ENCODE data around the gene PROM2.

GRCh38 chr2:95307878-95308277 lies 33.6 kb downstream of the PROM2 start:
- TF ChIP-seq, protein P1, sequence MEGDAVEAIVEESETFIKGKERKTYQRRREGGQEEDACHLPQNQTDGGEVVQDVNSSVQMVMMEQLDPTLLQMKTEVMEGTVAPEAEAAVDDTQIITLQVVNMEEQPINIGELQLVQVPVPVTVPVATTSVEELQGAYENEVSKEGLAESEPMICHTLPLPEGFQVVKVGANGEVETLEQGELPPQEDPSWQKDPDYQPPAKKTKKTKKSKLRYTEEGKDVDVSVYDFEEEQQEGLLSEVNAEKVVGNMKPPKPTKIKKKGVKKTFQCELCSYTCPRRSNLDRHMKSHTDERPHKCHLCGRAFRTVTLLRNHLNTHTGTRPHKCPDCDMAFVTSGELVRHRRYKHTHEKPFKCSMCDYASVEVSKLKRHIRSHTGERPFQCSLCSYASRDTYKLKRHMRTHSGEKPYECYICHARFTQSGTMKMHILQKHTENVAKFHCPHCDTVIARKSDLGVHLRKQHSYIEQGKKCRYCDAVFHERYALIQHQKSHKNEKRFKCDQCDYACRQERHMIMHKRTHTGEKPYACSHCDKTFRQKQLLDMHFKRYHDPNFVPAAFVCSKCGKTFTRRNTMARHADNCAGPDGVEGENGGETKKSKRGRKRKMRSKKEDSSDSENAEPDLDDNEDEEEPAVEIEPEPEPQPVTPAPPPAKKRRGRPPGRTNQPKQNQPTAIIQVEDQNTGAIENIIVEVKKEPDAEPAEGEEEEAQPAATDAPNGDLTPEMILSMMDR (conservative IDR thresholded peaks at IDR 0.05; ENCODE audit: low read depth in 2 of 2) = no peak
- TF ChIP-seq JUNB (IDR thresholded peaks at IDR 0.05; ENCODE audit: unreplicated experiment) (no peak), EZH2 (IDR thresholded peaks at IDR 0.05; ENCODE audit: low read depth, unreplicated experiment) (no peak), EZH2phosphoT487 (IDR thresholded peaks at IDR 0.05; ENCODE audit: unreplicated experiment) (no peak), POLR2AphosphoS5 (IDR thresholded peaks at IDR 0.05; ENCODE audit: low read depth) (no peak), ZNF331 (CRISPR knock-in tag; IDR thresholded peaks at IDR 0.05; ENCODE audit: low read depth) (no peak), REST (IDR thresholded peaks at IDR 0.05; ENCODE audit: unreplicated experiment) (no peak), CREB1 (CRISPR knock-in tag; IDR thresholded peaks at IDR 0.05; ENCODE audit: low read depth) (no peak), ZNF114 (CRISPR knock-in tag; IDR thresholded peaks at IDR 0.05) (no peak)
- TF ChIP-seq, protein P2, sequence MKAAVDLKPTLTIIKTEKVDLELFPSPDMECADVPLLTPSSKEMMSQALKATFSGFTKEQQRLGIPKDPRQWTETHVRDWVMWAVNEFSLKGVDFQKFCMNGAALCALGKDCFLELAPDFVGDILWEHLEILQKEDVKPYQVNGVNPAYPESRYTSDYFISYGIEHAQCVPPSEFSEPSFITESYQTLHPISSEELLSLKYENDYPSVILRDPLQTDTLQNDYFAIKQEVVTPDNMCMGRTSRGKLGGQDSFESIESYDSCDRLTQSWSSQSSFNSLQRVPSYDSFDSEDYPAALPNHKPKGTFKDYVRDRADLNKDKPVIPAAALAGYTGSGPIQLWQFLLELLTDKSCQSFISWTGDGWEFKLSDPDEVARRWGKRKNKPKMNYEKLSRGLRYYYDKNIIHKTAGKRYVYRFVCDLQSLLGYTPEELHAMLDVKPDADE (IDR thresholded peaks at IDR 0.05) = no peak

All from GM23338 (cell line).